Astrocyte (in vitro differentiated cells and primary cell): Measurements from ENCODE around the gene GLP1R.
"Not testable (repeated sequence)": the region's sequence is repeated elsewhere in the genome, so short reads cannot be mapped to it uniquely, and the experiment has no call there.

Experiments used
- CTCF ChIP-seq: IDR thresholded peaks from 2 replicates; pipeline ENCODE4 v1.5.1; 2011; ENCODE audit warnings: low read depth, mild to moderate bottlenecking, inconsistent platforms, low read length, moderate library complexity; ENCODE audit not compliant: insufficient read depth
- EZH2 ChIP-seq: IDR thresholded peaks from 2 replicates; pipeline ENCODE4 v1.6.1; 2012; ENCODE audit warnings: mild to moderate bottlenecking, low read length, inconsistent platforms; ENCODE audit not compliant: insufficient read depth

- TF ChIP-seq CTCF, EZH2: not testable (repeated sequence)
These were observed 86.2 kb downstream of the GLP1R start for GRCh38 chr6:39134761-39135160.
